Skeletal muscle satellite cell (primary cell): ENCODE results near the gene DUSP8.

Experiments
- H3K27me3 ChIP-seq: 2 replicates; pipeline ENCODE4 v1.7.0; 2013; ENCODE audit warnings: low read length; ENCODE audit not compliant: control insufficient read depth, insufficient read depth
- H3K36me3 ChIP-seq: 2 replicates; pipeline ENCODE4 v1.7.0; 2013; ENCODE audit warnings: mild to moderate bottlenecking, control low read depth, low read length; ENCODE audit not compliant: insufficient read depth
- H3K4me1 ChIP-seq: 2 replicates; pipeline ENCODE4 v1.7.0; 2013; ENCODE audit warnings: low read length; ENCODE audit not compliant: control insufficient read depth, insufficient read depth
- H3K4me2 ChIP-seq: 2 replicates; pipeline ENCODE4 v1.7.0; 2013; ENCODE audit warnings: mild to moderate bottlenecking, low read length
- H3K4me3 ChIP-seq: 2 replicates; pipeline ENCODE4 v1.7.0; 2013; ENCODE audit warnings: low read length
- H3K9ac ChIP-seq: 2 replicates; pipeline ENCODE4 v1.7.0; 2013; ENCODE audit warnings: mild to moderate bottlenecking, low read depth, low read length, moderate library complexity
- H3K9me3 ChIP-seq: replicated peaks from 2 replicates; pipeline ENCODE4 v1.7.0; 2013; ENCODE audit warnings: mild to moderate bottlenecking, control low read depth, low read length

DUSP8 gene

DNA sequence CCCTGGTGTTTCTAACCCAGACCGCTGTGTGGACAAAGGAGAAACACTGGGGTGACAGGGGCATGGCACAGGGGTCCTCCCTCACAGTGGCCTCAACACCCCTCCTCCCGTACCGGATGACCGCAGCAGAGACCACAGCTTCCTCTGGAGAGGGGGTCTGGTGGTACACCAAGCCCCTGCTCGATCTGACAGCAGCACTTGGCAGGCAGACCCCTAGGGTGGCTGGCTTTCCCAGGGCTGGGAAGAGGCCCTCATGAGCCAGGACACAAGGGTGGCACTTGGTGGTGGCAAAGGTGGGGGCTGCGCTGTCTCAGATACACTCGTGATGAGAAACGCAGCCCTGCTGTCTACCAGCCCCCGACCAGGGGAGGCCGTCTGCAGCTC is 38.7 kb downstream of the DUSP8 start:
- H3K9me3 ChIP-seq: no peaks in the 10 kb centered on the region
- H3K4me2 ChIP-seq: peak overlapping the region; percentile 61
- H3K36me3 ChIP-seq: no peaks in the 10 kb centered on the region
- H3K4me3 ChIP-seq: no peak overlapping the region
- H3K27me3 ChIP-seq: peaks cover 7% of the 10 kb centered on the region
- no peak overlapping the region for H3K9ac ChIP-seq
- H3K4me1 ChIP-seq: peaks cover 44% of the 10 kb centered on the region

DNA sequence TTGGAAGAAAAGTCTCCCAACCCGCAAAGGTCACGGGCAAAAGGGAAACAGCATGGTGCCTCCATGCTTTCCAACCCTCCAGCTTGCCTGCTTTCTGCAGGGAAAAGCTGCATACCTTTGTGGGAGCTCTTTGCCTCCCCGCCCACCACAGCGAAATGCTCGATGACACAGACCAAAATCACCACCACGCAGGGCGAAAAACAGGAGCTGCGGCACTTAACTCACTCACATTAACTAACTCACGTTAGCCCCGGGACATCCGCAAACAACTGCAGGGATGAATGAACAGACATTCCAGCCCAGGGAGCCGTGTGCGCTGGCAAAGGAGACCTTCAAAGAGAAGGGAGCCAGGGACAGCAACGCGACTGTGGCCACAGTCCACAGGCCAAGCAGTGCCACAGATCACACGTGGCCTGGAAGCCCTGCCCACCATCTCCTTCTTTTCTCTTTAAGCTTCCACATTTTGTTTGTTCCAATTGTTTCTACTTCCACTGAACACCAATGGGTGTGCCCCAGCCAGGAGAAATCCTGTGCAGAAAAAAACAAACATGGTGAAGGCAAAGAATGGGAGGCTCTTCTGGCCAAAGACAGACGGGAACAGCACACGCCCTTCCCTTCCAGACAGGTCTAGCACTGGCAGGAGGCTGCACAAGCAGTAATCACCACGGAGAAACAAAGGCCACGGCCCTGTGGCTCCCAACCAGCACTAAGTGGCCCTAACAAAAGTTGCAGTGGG is 39.3 kb downstream of the DUSP8 start:
- no peaks in the 10 kb centered on the region for H3K36me3 ChIP-seq
- peaks cover 44% of the 10 kb centered on the region for H3K4me1 ChIP-seq
- H3K9me3 ChIP-seq: no peaks in the 10 kb centered on the region
- H3K4me3 ChIP-seq: peak overlapping the region; percentile 24
- no peak overlapping the region for H3K9ac ChIP-seq
- H3K27me3 ChIP-seq: peaks cover 1% of the 10 kb centered on the region
- peak overlapping the region; percentile 61 for H3K4me2 ChIP-seq

DNA sequence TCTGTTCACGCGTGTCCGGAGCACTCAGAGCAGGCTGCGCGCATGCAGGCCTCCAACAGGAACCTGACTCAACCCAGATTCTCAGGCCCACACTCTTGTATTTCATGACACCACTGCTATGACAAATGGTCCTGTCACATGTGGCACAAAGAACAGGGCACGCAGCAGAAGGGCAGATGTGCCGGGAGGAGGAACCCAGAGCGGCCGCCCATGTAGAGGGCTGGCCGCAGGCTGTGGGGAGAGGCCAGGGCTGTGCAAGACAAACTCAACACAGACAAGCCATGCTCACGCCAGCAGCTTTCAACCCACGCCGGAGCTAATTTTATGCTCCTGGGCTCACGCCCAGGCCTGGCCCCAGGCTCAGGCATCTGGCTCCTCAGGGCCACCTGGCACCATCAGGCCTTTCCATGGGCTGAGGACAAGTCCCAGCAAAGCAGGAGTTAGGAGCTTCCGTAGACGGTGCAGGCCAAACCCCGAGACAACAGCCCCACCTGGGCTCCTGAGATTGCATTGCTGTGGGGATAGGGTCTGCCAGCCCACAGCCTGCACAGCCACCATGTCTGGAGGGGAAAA is 40.0 kb downstream of the DUSP8 start:
- Histone ChIP-seq H3K9me3 (no peaks in the 10 kb centered on the region), H3K36me3 (no peaks in the 10 kb centered on the region), H3K27me3 (no peaks in the 10 kb centered on the region), H3K4me1 (peaks cover 44% of the 10 kb centered on the region), H3K9ac (peak overlapping the region; percentile 9), H3K4me2 (peak overlapping the region; percentile 61), H3K4me3 (peak overlapping the region; percentile 24)

DNA sequence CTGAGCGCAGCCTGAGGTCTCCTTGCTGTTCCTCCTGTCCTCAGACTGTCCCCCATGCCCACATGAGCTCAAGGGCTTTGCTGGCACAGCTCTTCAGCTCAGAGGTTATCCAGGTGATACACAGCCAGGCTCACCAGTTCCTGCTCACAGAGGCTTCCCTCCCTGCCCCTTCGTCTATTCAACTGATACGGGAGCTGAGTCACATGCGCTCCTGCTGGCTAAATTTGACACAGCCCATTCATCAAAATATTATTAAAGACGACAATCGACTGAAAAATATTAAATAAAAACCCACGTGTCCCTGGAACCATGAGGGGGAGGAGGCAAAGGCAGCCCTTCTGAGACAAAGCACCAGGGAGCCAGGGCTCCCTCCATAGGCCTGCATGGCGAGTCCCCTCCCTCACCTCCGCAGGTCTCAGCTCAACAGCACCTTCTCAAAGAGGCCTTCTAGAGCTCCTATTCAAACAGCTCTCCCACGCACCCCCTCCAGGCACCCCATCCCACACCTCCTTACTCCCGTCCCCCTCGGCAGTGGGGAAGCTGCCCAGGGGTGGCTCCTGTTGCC is 40.5 kb downstream of the DUSP8 start:
- peak overlapping the region; percentile 9 for H3K9ac ChIP-seq
- H3K9me3 ChIP-seq: no peaks in the 10 kb centered on the region
- H3K4me2 ChIP-seq: peak overlapping the region; percentile 61
- H3K36me3 ChIP-seq: no peaks in the 10 kb centered on the region
- no peak overlapping the region for H3K4me3 ChIP-seq
- peaks cover 44% of the 10 kb centered on the region for H3K4me1 ChIP-seq
- H3K27me3 ChIP-seq: no peaks in the 10 kb centered on the region

- H3K9me3 ChIP-seq: no peaks in the 10 kb centered on the region
- H3K4me3 ChIP-seq: no peak overlapping the region
- H3K4me1 ChIP-seq: peaks cover 44% of the 10 kb centered on the region
- no peak overlapping the region for H3K9ac ChIP-seq
- no peaks in the 10 kb centered on the region for H3K36me3 ChIP-seq
- H3K27me3 ChIP-seq: no peaks in the 10 kb centered on the region
- no peak overlapping the region for H3K4me2 ChIP-seq
Measured at GRCh38 chr11:1530686-1531448, 41.2 kb downstream of the DUSP8 start.

DNA sequence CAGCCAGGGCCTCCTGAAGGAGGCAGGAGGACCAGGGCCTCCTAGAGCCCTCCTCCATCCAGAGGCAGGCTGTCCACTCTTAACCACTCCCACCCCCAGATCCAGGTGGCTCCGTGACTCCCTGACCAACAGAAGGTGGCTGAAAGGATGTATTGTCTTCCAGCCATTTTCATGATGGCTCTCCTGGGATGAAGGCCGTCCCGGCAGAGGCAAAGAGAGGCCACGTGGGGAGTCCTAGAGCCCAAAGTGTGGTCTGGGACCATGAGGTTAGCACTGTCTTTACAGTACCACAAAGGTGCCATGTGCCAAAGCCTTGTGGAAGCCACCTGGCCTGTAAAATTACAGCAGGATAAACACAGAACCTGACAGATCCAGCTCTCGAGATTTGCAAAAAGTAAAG is 42.3 kb downstream of the DUSP8 start:
- Histone ChIP-seq H3K27me3 (no peaks in the 10 kb centered on the region), H3K4me1 (peaks cover 37% of the 10 kb centered on the region), H3K4me2 (no peak overlapping the region), H3K9me3 (no peaks in the 10 kb centered on the region), H3K9ac (no peak overlapping the region), H3K36me3 (no peaks in the 10 kb centered on the region), H3K4me3 (no peak overlapping the region)

DNA sequence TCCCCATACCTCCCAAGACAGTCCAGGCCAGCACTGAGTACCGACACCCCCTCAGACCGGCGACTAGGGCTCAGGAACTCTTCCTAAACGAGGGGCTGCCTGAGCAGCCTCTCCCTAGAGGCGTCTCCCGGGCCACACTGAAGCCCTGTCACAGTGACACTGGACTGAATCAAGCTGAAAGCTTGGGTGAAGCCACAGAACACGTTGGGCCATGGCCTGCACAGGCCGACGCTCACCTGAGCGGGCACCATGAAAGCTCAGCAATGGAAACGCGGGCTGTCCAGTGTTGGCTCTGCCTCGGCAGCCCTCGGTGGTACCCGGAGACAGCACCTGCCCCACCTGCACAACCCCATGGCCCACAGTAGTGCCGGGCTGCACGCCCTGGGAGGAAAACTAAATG is 42.8 kb downstream of the DUSP8 start:
- peaks cover 32% of the 10 kb centered on the region for H3K4me1 ChIP-seq
- H3K9ac ChIP-seq: no peak overlapping the region
- H3K4me2 ChIP-seq: no peak overlapping the region
- no peaks in the 10 kb centered on the region for H3K27me3 ChIP-seq
- no peaks in the 10 kb centered on the region for H3K36me3 ChIP-seq
- H3K9me3 ChIP-seq: no peaks in the 10 kb centered on the region
- H3K4me3 ChIP-seq: no peak overlapping the region

GRCh38 chr11:1528710-1529109 is 43.4 kb downstream of the DUSP8 start:
- H3K9ac ChIP-seq: no peak overlapping the region
- H3K36me3 ChIP-seq: no peaks in the 10 kb centered on the region
- peaks cover 30% of the 10 kb centered on the region for H3K4me1 ChIP-seq
- no peaks in the 10 kb centered on the region for H3K9me3 ChIP-seq
- no peaks in the 10 kb centered on the region for H3K27me3 ChIP-seq
- no peak overlapping the region for H3K4me3 ChIP-seq
- no peak overlapping the region for H3K4me2 ChIP-seq

- Histone ChIP-seq H3K9ac (no peak overlapping the region), H3K4me3 (no peak overlapping the region), H3K27me3 (no peaks in the 10 kb centered on the region), H3K36me3 (no peaks in the 10 kb centered on the region), H3K4me2 (no peak overlapping the region), H3K9me3 (no peaks in the 10 kb centered on the region), H3K4me1 (peaks cover 12% of the 10 kb centered on the region)
Measured at GRCh38 chr11:1526785-1527184, 45.3 kb downstream of the DUSP8 start.

- Histone ChIP-seq H3K9me3 (no peaks in the 10 kb centered on the region), H3K4me1 (no peaks in the 10 kb centered on the region), H3K36me3 (no peaks in the 10 kb centered on the region), H3K4me3 (no peak overlapping the region), H3K27me3 (no peaks in the 10 kb centered on the region), H3K9ac (no peak overlapping the region), H3K4me2 (no peak overlapping the region)
Measured at GRCh38 chr11:1523779-1524178, 48.3 kb downstream of the DUSP8 start.

DNA sequence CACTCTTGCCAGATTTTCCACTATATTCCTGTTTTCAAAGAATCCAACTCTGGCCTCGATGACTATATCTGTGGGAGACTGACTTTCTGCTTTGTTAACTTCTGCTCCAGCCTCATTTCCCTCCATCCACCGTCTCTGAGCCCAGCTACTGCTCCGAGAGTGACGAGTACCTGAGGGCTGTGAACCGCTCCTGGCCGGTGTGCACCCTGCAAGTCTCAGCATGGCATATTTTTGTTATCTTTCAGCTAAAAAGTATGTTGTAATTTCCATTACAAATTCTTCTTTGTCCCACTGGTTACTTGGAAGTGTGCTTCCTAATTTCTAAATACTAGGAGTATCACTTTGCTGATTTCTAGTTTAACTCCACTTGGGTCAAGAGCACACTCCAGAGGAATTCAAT is 49.0 kb downstream of the DUSP8 start:
- Histone ChIP-seq H3K36me3 (no peaks in the 10 kb centered on the region), H3K9ac (no peak overlapping the region), H3K9me3 (no peaks in the 10 kb centered on the region), H3K4me3 (no peak overlapping the region), H3K4me1 (no peaks in the 10 kb centered on the region), H3K4me2 (no peak overlapping the region), H3K27me3 (no peaks in the 10 kb centered on the region)
